Measurements from ENCODE around the gene POLR2E.
A peak's percentile ranks its signal among the peaks of the same experiment; 100 is the strongest.

POLR2E gene

GRCh38 chr19:1062387-1063029, 32.7 kb downstream of the POLR2E start:
- Histone ChIP-seq H3K27me3 (ENCODE audit: insufficient read depth, poor library complexity, severe bottlenecking) (no peaks in the 10 kb centered on the region), H3K4me3 (replicated peaks; ENCODE audit: insufficient read depth, low read length) (no peak overlapping the region), H3K27ac (replicated peaks) (no peak overlapping the region)
- no peak for DNase-seq (ENCODE audit: low read depth in 1 of 2, low spot score in 1 of 2)
- TF ChIP-seq GABPA (IDR thresholded peaks at IDR 0.05; ENCODE audit: low read depth) = no peak

- no peak overlapping the region for H3K27ac ChIP-seq (replicated peaks)
- H3K4me3 ChIP-seq (replicated peaks; ENCODE audit: insufficient read depth, low read length) = no peak overlapping the region
- no peak for DNase-seq (ENCODE audit: low read depth in 1 of 2, low spot score in 1 of 2)
- TF ChIP-seq GABPA (IDR thresholded peaks at IDR 0.05; ENCODE audit: low read depth) = no peak
- no peak for TF ChIP-seq SPI1 (IDR thresholded peaks at IDR 0.05; ENCODE audit: borderline replicate concordance, low read depth)
- TF ChIP-seq POLR2AphosphoS5 (IDR thresholded peaks at IDR 0.05; ENCODE audit: low read depth) = no peak
- no peaks in the 10 kb centered on the region for H3K27me3 ChIP-seq (ENCODE audit: insufficient read depth, poor library complexity, severe bottlenecking)
These were observed 33.2 kb downstream of the POLR2E start for GRCh38 chr19:1061987-1062386.

- no peak overlapping the region for H3K4me3 ChIP-seq (replicated peaks; ENCODE audit: insufficient read depth, low read length)
- TF ChIP-seq POLR2AphosphoS5 (IDR thresholded peaks at IDR 0.05; ENCODE audit: low read depth) = no peak
- TF ChIP-seq SPI1 (IDR thresholded peaks at IDR 0.05; ENCODE audit: borderline replicate concordance, low read depth) = no peak
- no peak for TF ChIP-seq REST (IDR thresholded peaks at IDR 0.05; ENCODE audit: insufficient replicate concordance, low read depth)
- no peak overlapping the region for H3K27ac ChIP-seq (replicated peaks)
- DNase-seq (ENCODE audit: low read depth in 1 of 2, low spot score in 1 of 2) = no peak
- H3K27me3 ChIP-seq (ENCODE audit: insufficient read depth, poor library complexity, severe bottlenecking) = no peaks in the 10 kb centered on the region
These were observed 34.5 kb downstream of the POLR2E start for GRCh38 chr19:1060689-1061088.

- TF ChIP-seq GABPA (IDR thresholded peaks at IDR 0.05; ENCODE audit: low read depth) (no peak), POLR2AphosphoS5 (IDR thresholded peaks at IDR 0.05; ENCODE audit: low read depth) (no peak), REST (IDR thresholded peaks at IDR 0.05; ENCODE audit: insufficient replicate concordance, low read depth) (no peak), SPI1 (IDR thresholded peaks at IDR 0.05; ENCODE audit: borderline replicate concordance, low read depth) (no peak), CTCF (IDR thresholded peaks at IDR 0.05; ENCODE audit: insufficient read depth, low read length) (no peak)
- Histone ChIP-seq H3K4me3 (replicated peaks; ENCODE audit: insufficient read depth, low read length) (no peak overlapping the region), H3K27ac (replicated peaks) (no peak overlapping the region), H3K27me3 (ENCODE audit: insufficient read depth, poor library complexity, severe bottlenecking) (no peaks in the 10 kb centered on the region)
- DNase-seq (ENCODE audit: low read depth in 1 of 2, low spot score in 1 of 2) = no peak
These were observed 37.1 kb downstream of the POLR2E start for GRCh38 chr19:1058112-1058511.

- Histone ChIP-seq H3K4me3 (replicated peaks; ENCODE audit: insufficient read depth, low read length) (no peak overlapping the region), H3K27ac (replicated peaks) (no peak overlapping the region), H3K27me3 (ENCODE audit: insufficient read depth, poor library complexity, severe bottlenecking) (no peaks in the 10 kb centered on the region)
- TF ChIP-seq CTCF (IDR thresholded peaks at IDR 0.05; ENCODE audit: insufficient read depth, low read length) (peak; percentile 9), POLR2AphosphoS5 (IDR thresholded peaks at IDR 0.05; ENCODE audit: low read depth) (no peak), SPI1 (IDR thresholded peaks at IDR 0.05; ENCODE audit: borderline replicate concordance, low read depth) (no peak), REST (IDR thresholded peaks at IDR 0.05; ENCODE audit: insufficient replicate concordance, low read depth) (no peak), GABPA (IDR thresholded peaks at IDR 0.05; ENCODE audit: low read depth) (no peak)
- DNase-seq (ENCODE audit: low read depth in 1 of 2, low spot score in 1 of 2) = peak in 1 of 2 experiments; percentile 46
These were observed 37.9 kb downstream of the POLR2E start for GRCh38 chr19:1057176-1057855.
